ENCODE results near the gene MRPL39. TPM values are rescaled to one million over a fixed set of nuclear protein-coding genes. Genes with fewer than 3 reads are reported as not detected.

MRPL39 gene
- total RNA-seq, 1 donor from 2014 or later, result 32.5 TPM

- no peaks in the 10 kb centered on the region for H4K20me1 ChIP-seq (ENCODE audit: insufficient read depth, low read length)
- H3K4me3 Mint-ChIP-seq (ENCODE audit: unreplicated experiment), result no peak overlapping the region
- no peaks in the 10 kb centered on the region for H3K4me1 Mint-ChIP-seq (ENCODE audit: low read depth, unreplicated experiment)
- H3K9me3 ChIP-seq (ENCODE audit: insufficient read depth, low read depth, low read length), result peaks cover 3% of the 10 kb centered on the region
- DNase-seq (ENCODE audit: low read depth) (no peak), FAIRE-seq (no peak)
- no peak overlapping the region for H3K27ac ChIP-seq (ENCODE audit: low read depth, low read length)
- H3K9ac ChIP-seq (ENCODE audit: low read length), result no peak overlapping the region
- no peaks in the 10 kb centered on the region for H3K27me3 Mint-ChIP-seq (ENCODE audit: low read depth, unreplicated experiment)
- no peak overlapping the region for H2AFZ ChIP-seq (ENCODE audit: low read depth, low read length)
- no peaks in the 10 kb centered on the region for H3K27me3 ChIP-seq (ENCODE audit: insufficient read depth, low read length)
- no peaks in the 10 kb centered on the region for H3K79me2 ChIP-seq (ENCODE audit: insufficient read depth, low read length)
- no peaks in the 10 kb centered on the region for H3K4me1 ChIP-seq (ENCODE audit: insufficient read depth, low read length)
- TF ChIP-seq, protein P1, sequence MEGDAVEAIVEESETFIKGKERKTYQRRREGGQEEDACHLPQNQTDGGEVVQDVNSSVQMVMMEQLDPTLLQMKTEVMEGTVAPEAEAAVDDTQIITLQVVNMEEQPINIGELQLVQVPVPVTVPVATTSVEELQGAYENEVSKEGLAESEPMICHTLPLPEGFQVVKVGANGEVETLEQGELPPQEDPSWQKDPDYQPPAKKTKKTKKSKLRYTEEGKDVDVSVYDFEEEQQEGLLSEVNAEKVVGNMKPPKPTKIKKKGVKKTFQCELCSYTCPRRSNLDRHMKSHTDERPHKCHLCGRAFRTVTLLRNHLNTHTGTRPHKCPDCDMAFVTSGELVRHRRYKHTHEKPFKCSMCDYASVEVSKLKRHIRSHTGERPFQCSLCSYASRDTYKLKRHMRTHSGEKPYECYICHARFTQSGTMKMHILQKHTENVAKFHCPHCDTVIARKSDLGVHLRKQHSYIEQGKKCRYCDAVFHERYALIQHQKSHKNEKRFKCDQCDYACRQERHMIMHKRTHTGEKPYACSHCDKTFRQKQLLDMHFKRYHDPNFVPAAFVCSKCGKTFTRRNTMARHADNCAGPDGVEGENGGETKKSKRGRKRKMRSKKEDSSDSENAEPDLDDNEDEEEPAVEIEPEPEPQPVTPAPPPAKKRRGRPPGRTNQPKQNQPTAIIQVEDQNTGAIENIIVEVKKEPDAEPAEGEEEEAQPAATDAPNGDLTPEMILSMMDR (IDR thresholded peaks at IDR 0.05; ENCODE audit: insufficient read depth, low read depth, low read length), result no peak
- TF ChIP-seq EZH2 (IDR thresholded peaks at IDR 0.05; ENCODE audit: insufficient read depth, low read length), result no peak
- H3K36me3 ChIP-seq (ENCODE audit: insufficient read depth, low read length), result no peaks in the 10 kb centered on the region
- H3K4me2 ChIP-seq (ENCODE audit: low read length), result no peak overlapping the region
- H3K9me3 Mint-ChIP-seq (ENCODE audit: unreplicated experiment), result peaks cover 3% of the 10 kb centered on the region
- peaks cover 7% of the 10 kb centered on the region for H3K36me3 Mint-ChIP-seq (ENCODE audit: low read depth, unreplicated experiment)
- H3K4me3 ChIP-seq (ENCODE audit: insufficient read depth, low read depth, low read length), result no peak overlapping the region
- H3K27ac Mint-ChIP-seq (ENCODE audit: unreplicated experiment), result no peak overlapping the region
These were observed 70.1 kb downstream of the MRPL39 start for GRCh38 chr21:25537174-25537573.

DNA sequence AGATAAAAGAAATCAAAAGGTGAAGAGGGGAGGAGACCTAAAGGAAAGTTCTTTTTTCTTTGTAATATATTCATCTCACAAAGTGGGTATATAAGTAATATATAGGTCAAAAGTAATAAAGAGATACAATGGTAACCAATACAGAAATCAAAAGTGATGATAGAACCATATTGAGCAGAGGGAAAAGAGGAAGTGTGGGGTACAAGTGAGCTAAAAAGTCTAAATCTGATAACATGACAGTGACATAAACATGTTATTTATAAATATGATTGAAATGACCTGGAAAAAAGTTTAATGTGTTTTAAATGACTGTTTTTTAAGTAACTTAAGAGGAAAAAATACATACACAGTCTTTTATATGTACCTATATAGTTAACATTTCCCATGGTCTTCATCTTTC, 70.5 kb downstream of the MRPL39 start:
- Histone ChIP-seq H3K79me2 (ENCODE audit: insufficient read depth, low read length) (no peaks in the 10 kb centered on the region), H3K4me2 (ENCODE audit: low read length) (no peak overlapping the region), H3K9ac (ENCODE audit: low read length) (no peak overlapping the region), H3K9me3 (ENCODE audit: insufficient read depth, low read depth, low read length) (peaks cover 3% of the 10 kb centered on the region), H3K27me3 (ENCODE audit: insufficient read depth, low read length) (no peaks in the 10 kb centered on the region), H3K36me3 (ENCODE audit: insufficient read depth, low read length) (no peaks in the 10 kb centered on the region), H3K4me3 (ENCODE audit: insufficient read depth, low read depth, low read length) (no peak overlapping the region), H3K4me1 (ENCODE audit: insufficient read depth, low read length) (no peaks in the 10 kb centered on the region), H3K27ac (ENCODE audit: low read depth, low read length) (no peak overlapping the region), H4K20me1 (ENCODE audit: insufficient read depth, low read length) (no peaks in the 10 kb centered on the region), H2AFZ (ENCODE audit: low read depth, low read length) (no peak overlapping the region)
- H3K4me1 Mint-ChIP-seq (ENCODE audit: low read depth, unreplicated experiment), result no peaks in the 10 kb centered on the region
- TF ChIP-seq, protein P1 (IDR thresholded peaks at IDR 0.05; ENCODE audit: insufficient read depth, low read depth, low read length), result no peak
- no peak for TF ChIP-seq EZH2 (IDR thresholded peaks at IDR 0.05; ENCODE audit: insufficient read depth, low read length)
- no peaks in the 10 kb centered on the region for H3K27me3 Mint-ChIP-seq (ENCODE audit: low read depth, unreplicated experiment)
- DNase-seq (ENCODE audit: low read depth) (no peak), FAIRE-seq (no peak)
- H3K4me3 Mint-ChIP-seq (ENCODE audit: unreplicated experiment), result no peak overlapping the region
- peaks cover 3% of the 10 kb centered on the region for H3K9me3 Mint-ChIP-seq (ENCODE audit: unreplicated experiment)
- H3K27ac Mint-ChIP-seq (ENCODE audit: unreplicated experiment), result no peak overlapping the region
- peaks cover 7% of the 10 kb centered on the region for H3K36me3 Mint-ChIP-seq (ENCODE audit: low read depth, unreplicated experiment)

GRCh38 chr21:25535849-25536248, 71.4 kb downstream of the MRPL39 start:
- no peak overlapping the region for H3K4me3 ChIP-seq (ENCODE audit: insufficient read depth, low read depth, low read length)
- peaks cover 7% of the 10 kb centered on the region for H3K36me3 Mint-ChIP-seq (ENCODE audit: low read depth, unreplicated experiment)
- no peaks in the 10 kb centered on the region for H4K20me1 ChIP-seq (ENCODE audit: insufficient read depth, low read length)
- no peak overlapping the region for H3K4me2 ChIP-seq (ENCODE audit: low read length)
- no peak overlapping the region for H3K4me3 Mint-ChIP-seq (ENCODE audit: unreplicated experiment)
- H3K4me1 Mint-ChIP-seq (ENCODE audit: low read depth, unreplicated experiment), result no peaks in the 10 kb centered on the region
- H3K27ac Mint-ChIP-seq (ENCODE audit: unreplicated experiment), result no peak overlapping the region
- H3K27me3 Mint-ChIP-seq (ENCODE audit: low read depth, unreplicated experiment), result no peaks in the 10 kb centered on the region
- TF ChIP-seq, protein P1 (IDR thresholded peaks at IDR 0.05; ENCODE audit: insufficient read depth, low read depth, low read length), result no peak
- FAIRE-seq (no peak), DNase-seq (ENCODE audit: low read depth) (no peak)
- H3K27ac ChIP-seq (ENCODE audit: low read depth, low read length), result no peak overlapping the region
- no peak overlapping the region for H2AFZ ChIP-seq (ENCODE audit: low read depth, low read length)
- no peaks in the 10 kb centered on the region for H3K4me1 ChIP-seq (ENCODE audit: insufficient read depth, low read length)
- no peaks in the 10 kb centered on the region for H3K27me3 ChIP-seq (ENCODE audit: insufficient read depth, low read length)
- H3K9me3 Mint-ChIP-seq (ENCODE audit: unreplicated experiment), result peaks cover 6% of the 10 kb centered on the region
- no peaks in the 10 kb centered on the region for H3K36me3 ChIP-seq (ENCODE audit: insufficient read depth, low read length)
- H3K9ac ChIP-seq (ENCODE audit: low read length), result no peak overlapping the region
- H3K9me3 ChIP-seq (ENCODE audit: insufficient read depth, low read depth, low read length), result peaks cover 3% of the 10 kb centered on the region
- no peaks in the 10 kb centered on the region for H3K79me2 ChIP-seq (ENCODE audit: insufficient read depth, low read length)

Other genes starting within 250 kb of the MRPL39 start
- gene JAM2, start 31.8 kb upstream of the MRPL39 start, total RNA-seq, result 3.7 and 7.2 TPM in 2 replicates
- 127 and 139 TPM in 2 replicates for gene ATP5PF, start 127.4 kb upstream of the MRPL39 start, total RNA-seq
- 22.6 and 23.6 TPM in 2 replicates for gene GABPA, start 127.5 kb upstream of the MRPL39 start, total RNA-seq